ENCODE measurements around the gene GNG14.
"Not testable (repeated sequence)": the region's sequence is repeated elsewhere in the genome, so short reads cannot be mapped to it uniquely, and the experiment has no call there.

Gene GNG14

DNA sequence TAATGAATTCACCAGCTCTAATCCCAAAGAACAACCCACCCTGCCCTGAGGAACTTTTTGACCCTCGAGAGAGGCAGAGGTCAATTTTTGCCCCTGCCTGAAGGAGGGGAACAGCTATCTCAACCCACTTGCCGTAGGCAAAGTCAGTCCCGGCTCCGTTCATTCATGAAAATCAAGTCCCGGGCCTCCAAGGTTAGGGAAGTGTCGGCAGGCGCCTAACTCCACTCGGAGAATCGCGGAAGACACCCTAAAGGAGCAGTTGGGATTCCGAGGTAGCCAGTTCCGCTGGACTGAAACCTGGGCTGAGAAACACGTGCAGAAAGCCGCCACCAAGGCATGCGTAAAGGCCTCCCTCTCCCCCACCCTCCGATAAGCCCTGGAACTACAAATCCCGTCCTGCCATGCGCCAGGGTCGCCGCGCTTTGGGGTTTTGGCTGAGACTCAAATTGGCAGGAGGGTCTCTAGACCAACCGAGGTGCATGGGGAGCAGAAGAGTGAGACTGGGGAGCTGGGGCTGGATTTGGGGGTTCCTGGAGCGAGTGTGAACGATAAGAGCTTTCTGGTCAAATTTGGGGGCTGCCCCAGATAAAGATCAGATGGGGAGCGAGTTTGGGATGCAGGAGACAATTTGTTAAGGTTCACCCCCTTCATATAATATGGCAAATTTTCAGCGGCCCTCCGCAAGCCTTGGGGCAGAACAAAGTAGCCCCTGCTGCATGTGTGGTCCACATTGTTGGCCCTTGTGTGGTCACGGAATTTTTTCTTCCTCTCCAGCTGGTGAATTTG lies 36.0 kb downstream of the GNG14 start, which contains the start of gene TNPO2:
TNPO2 (minus strand) TSS at position 292 of the 786 bp plus-strand sequence. CDS start 2,955 bp downstream, outside the sequence.
- DNase-seq (ENCODE audit: low read depth): peak; percentile 42

- DNase-seq (ENCODE audit: low read depth): not testable (repeated sequence)
Observed at GRCh38 chr19:12725612-12726011, 37.8 kb downstream of the GNG14 start.

DNA sequence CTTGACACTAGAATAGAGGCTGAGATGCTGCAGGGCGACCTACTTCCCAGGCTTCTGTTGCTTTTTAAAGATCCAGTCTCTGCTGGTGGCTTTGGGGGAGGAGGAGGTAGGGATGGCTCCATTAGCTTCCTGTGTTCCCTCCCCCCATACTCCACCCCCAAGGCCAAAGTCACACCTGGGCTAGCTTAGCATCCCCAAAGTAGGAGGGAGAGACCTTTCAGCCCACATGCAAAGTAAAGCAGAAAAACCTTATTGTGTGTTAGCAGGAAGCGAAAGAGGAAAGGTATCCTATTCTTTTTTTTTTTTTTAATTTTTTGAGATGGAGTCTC lies 39.2 kb downstream of the GNG14 start:
- DNase-seq (ENCODE audit: low read depth): no peak

GRCh38 chr19:12727745-12728433 lies 40.1 kb downstream of the GNG14 start:
- no peak for DNase-seq (ENCODE audit: low read depth)

GRCh38 chr19:12730064-12730463 lies 42.3 kb downstream of the GNG14 start:
- DNase-seq (ENCODE audit: low read depth): no peak

DNA sequence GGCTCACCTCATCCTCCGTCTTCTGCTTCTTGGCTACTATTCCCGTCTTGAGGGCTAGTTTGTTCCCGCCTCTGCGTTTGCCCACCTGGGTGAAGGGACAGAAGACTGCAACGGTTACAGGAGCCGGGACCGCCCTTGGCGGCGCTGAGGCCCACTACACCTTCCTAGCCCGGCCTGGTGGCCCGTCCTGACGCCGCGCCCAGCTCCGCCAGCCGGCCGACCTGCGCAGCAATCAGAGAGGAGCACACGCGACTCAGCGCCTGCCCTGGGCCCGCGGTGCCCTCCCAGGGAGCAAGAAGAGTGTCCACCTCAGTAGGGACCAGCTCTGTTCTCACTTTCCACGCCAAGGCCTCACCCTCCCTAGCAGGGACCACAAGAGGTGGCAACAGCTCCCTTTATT lies 43.5 kb downstream of the GNG14 start:
- no peak for DNase-seq (ENCODE audit: low read depth)

GRCh38 chr19:12733369-12734214 lies 45.8 kb downstream of the GNG14 start:
- peak; percentile 56 for DNase-seq (ENCODE audit: low read depth)

GRCh38 chr19:12736995-12737834 lies 49.4 kb downstream of the GNG14 start, which contains the start of gene GET3:
GET3 (plus strand) TSS chr19:12737497; CDS start chr19:12737506, 9 bp downstream.
- peak; percentile 100 for DNase-seq (ENCODE audit: low read depth)

DNA sequence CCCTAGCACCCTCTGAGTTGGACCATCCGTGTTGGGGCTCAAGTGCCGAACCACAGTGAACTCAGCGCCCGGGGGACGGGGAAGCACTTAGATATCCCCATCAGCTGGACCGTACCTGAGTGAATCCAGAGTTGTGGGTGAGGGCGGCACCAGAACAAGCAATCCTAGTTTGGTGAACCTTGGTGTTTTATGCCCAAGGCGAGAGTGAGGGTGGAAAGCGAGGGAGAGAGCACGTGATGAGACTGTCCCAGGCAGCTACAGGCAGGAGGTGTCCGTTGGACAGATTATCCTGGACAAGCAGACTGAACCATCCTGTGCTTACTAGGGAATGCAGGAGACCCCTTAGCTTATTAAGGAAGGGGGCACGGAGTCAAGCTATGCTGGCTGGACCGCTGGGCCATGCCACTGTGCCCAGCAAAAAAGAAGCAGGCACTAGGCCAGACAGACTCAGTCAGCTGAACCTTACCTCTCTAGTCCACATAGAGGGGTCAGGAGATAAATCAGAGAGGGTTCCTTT lies 50.1 kb downstream of the GNG14 start:
- DNase-seq (ENCODE audit: low read depth): no peak

Measured in fibroblast of gingiva (primary cell).